Liver (tissue), 3 donors: ENCODE measurements around the gene GJD3.

ENCODE experiments used
- RAD21 ChIP-seq, 2 donors: IDR thresholded peaks; 2 replicates each; pipeline ENCODE4 v1.6.1; 2016; ENCODE audit warnings: antibody characterized with exemption in 2 of 2, mild to moderate bottlenecking in 2 of 2
- SP1 ChIP-seq: IDR thresholded peaks from 2 replicates; pipeline ENCODE4 v1.6.1; 2018; ENCODE audit warnings: antibody characterized with exemption, mild to moderate bottlenecking
- TF ChIP-seq, protein P1 (sequence below): fragments of 150-350 bp; IDR thresholded peaks from 2 replicates; pipeline ENCODE4 v1.5.1; 2017; ENCODE audit warnings: improper control_type of control experiment, low read depth, low read length; ENCODE audit not compliant: missing input control
- TF ChIP-seq, protein P2 (sequence below): IDR thresholded peaks from 2 replicates; pipeline ENCODE4 v1.6.1; 2016; ENCODE audit warnings: antibody characterized with exemption
- TF ChIP-seq, protein P3 (sequence below): IDR thresholded peaks from 2 replicates; pipeline ENCODE4 v1.6.1; 2016; ENCODE audit warnings: antibody characterized with exemption
- donor health status: healthy.
- donor health status: healthy.

DNA sequence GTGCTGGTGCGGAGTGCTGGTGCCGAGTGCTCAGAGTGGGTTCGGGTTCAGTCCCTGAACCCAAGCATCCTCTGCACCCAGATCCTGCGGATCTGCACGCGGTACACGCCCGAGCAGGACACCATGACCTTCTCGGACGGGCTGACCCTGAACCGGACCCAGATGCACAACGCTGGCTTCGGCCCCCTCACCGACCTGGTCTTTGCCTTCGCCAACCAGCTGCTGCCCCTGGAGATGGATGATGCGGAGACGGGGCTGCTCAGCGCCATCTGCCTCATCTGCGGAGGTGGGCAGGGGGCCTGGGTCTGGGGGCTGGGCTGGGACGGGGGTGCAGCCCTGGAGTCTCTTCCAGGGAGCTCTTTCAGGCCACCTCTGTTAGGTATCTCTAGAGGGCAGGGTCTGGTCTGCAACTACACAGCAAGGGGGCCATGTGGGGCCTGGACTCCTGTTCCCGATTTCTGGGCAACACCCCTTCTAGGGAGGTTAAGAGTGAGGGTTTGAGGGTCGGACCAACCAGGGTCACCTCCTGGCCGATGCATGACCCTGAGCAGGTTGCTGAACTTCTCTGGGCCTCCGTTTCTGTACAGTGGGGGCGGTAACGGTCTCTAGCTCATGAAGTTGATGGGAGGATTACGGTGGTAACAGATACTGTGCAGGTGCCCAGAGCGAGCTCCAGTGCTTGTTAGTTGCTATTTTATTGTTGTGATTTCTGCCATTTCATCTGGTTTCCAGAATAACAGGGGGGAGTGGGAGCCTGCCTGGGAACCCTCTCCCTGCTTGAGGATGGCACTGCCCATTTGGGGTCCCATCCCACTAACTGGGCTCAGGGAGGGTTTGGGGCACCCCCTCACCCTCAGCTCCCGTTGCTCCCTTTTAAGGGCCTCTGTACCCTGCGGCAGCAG, 10.1 kb downstream of the GJD3 start:
- TF ChIP-seq, protein P1, sequence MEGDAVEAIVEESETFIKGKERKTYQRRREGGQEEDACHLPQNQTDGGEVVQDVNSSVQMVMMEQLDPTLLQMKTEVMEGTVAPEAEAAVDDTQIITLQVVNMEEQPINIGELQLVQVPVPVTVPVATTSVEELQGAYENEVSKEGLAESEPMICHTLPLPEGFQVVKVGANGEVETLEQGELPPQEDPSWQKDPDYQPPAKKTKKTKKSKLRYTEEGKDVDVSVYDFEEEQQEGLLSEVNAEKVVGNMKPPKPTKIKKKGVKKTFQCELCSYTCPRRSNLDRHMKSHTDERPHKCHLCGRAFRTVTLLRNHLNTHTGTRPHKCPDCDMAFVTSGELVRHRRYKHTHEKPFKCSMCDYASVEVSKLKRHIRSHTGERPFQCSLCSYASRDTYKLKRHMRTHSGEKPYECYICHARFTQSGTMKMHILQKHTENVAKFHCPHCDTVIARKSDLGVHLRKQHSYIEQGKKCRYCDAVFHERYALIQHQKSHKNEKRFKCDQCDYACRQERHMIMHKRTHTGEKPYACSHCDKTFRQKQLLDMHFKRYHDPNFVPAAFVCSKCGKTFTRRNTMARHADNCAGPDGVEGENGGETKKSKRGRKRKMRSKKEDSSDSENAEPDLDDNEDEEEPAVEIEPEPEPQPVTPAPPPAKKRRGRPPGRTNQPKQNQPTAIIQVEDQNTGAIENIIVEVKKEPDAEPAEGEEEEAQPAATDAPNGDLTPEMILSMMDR = no peak
- TF ChIP-seq, protein P2, sequence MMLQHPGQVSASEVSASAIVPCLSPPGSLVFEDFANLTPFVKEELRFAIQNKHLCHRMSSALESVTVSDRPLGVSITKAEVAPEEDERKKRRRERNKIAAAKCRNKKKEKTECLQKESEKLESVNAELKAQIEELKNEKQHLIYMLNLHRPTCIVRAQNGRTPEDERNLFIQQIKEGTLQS = no peak
- TF ChIP-seq RAD21 (IDR thresholded peaks at IDR 0.05) (no peak), SP1 (no peak)
- TF ChIP-seq, protein P3, sequence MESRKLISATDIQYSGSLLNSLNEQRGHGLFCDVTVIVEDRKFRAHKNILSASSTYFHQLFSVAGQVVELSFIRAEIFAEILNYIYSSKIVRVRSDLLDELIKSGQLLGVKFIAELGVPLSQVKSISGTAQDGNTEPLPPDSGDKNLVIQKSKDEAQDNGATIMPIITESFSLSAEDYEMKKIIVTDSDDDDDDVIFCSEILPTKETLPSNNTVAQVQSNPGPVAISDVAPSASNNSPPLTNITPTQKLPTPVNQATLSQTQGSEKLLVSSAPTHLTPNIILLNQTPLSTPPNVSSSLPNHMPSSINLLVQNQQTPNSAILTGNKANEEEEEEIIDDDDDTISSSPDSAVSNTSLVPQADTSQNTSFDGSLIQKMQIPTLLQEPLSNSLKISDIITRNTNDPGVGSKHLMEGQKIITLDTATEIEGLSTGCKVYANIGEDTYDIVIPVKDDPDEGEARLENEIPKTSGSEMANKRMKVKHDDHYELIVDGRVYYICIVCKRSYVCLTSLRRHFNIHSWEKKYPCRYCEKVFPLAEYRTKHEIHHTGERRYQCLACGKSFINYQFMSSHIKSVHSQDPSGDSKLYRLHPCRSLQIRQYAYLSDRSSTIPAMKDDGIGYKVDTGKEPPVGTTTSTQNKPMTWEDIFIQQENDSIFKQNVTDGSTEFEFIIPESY = no peak
